HG03066 (cell line): ENCODE measurements around the gene AGAP1.

Source experiments
- ATAC-seq: cut with Tn5 transposase; IDR thresholded peaks from one replicate; pipeline ENCODE4 v1.9.1; 2021; ENCODE audit warnings: low read depth; ENCODE audit not compliant: unreplicated experiment

Gene AGAP1

GRCh38 chr2:235618039-235618438 is 124.2 kb downstream of the AGAP1 start:
- no peak for ATAC-seq

- no peak for ATAC-seq
Observed at GRCh38 chr2:235619544-235619943, 125.7 kb downstream of the AGAP1 start.

GRCh38 chr2:235621736-235622135 is 127.9 kb downstream of the AGAP1 start:
- no peak for ATAC-seq

- ATAC-seq = no peak
Observed at GRCh38 chr2:235623111-235623510, 129.3 kb downstream of the AGAP1 start.

- ATAC-seq = no peak
Observed at GRCh38 chr2:235623752-235624151, 129.9 kb downstream of the AGAP1 start.

GRCh38 chr2:235626658-235627057 is 132.8 kb downstream of the AGAP1 start:
- no peak for ATAC-seq

GRCh38 chr2:235627682-235628081 is 133.8 kb downstream of the AGAP1 start:
- no peak for ATAC-seq

- ATAC-seq = no peak
Observed at GRCh38 chr2:235630718-235631296, 137.0 kb downstream of the AGAP1 start.

GRCh38 chr2:235634435-235635158 is 140.8 kb downstream of the AGAP1 start:
- no peak for ATAC-seq

- ATAC-seq = no peak
Observed at GRCh38 chr2:235636546-235636945, 142.7 kb downstream of the AGAP1 start.

GRCh38 chr2:235637896-235638295 is 144.1 kb downstream of the AGAP1 start:
- ATAC-seq = no peak

- ATAC-seq = no peak
Observed at GRCh38 chr2:235638541-235639427, 144.9 kb downstream of the AGAP1 start.

GRCh38 chr2:235639428-235639773 is 145.6 kb downstream of the AGAP1 start:
- ATAC-seq = no peak

- no peak for ATAC-seq
Observed at GRCh38 chr2:235639885-235640284, 146.0 kb downstream of the AGAP1 start.

- ATAC-seq = no peak
Observed at GRCh38 chr2:235640377-235640776, 146.5 kb downstream of the AGAP1 start.

- no peak for ATAC-seq
Observed at GRCh38 chr2:235640926-235641723, 147.3 kb downstream of the AGAP1 start.

GRCh38 chr2:235641956-235642355 is 148.1 kb downstream of the AGAP1 start:
- ATAC-seq = no peak

- no peak for ATAC-seq
Observed at GRCh38 chr2:235642446-235643098, 148.7 kb downstream of the AGAP1 start.

GRCh38 chr2:235643680-235644511 is 150.1 kb downstream of the AGAP1 start:
- ATAC-seq = no peak
